CD4-positive, alpha-beta T cell treated with Interleukin-2 at 100 ng/mL for 4 hours (primary cell): ENCODE data around the gene UBR1.
"Not testable (repeated sequence)": the region's sequence is repeated elsewhere in the genome, so short reads cannot be mapped to it uniquely, and the experiment has no call there.

Experiments
- DNase-seq: peaks from one replicate; pipeline ENCODE4 v3.0.0-alpha.2; 2020; ENCODE audit warnings: low spot score

Gene UBR1

DNA sequence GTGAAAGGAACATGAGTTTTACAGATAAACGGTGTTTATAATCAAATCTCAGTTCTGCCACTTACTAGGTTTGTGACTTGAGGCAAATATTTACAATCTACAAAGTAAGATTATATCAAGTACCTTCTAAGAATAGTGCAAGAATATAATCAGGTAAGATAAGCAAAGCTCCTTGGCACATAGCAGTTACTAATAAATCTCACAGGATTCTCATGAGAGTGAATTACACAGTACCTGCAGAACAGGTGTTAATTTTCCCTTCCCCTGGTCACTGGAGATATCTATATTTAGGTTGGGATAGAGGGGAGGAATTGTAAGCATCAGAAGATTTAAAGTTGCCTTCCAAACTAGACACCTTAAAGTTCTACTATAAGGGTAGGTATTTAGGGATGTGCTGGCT lies 53.0 kb downstream of the UBR1 start:
- DNase-seq, result no peak

GRCh38 chr15:43048935-43049334 lies 56.9 kb downstream of the UBR1 start:
- DNase-seq, result no peak

GRCh38 chr15:43046484-43046883 lies 59.4 kb downstream of the UBR1 start:
- DNase-seq, result no peak

- DNase-seq, result no peak
These were observed 63.0 kb downstream of the UBR1 start for GRCh38 chr15:43042885-43043284.

- DNase-seq, result not testable (repeated sequence)
These were observed 64.8 kb downstream of the UBR1 start for GRCh38 chr15:43041085-43041484.

DNA sequence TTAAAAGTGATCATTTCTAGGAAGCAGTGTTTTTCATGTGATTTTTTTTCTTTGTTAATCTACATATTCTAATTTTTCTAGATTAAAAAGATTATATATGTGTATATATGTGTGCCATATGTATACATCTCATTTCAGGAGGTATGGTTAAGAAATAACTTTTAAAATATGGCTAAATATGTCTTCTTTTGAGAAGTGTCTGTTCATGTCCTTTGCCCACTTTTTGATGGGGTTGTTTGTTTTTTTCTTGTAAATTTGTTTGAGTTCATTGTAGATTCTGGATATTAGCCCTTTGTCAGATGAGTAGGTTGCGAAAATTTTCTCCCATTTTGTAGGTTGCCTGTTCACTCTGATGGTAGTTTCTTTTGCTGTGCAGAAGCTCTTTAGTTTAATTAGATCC lies 70.6 kb downstream of the UBR1 start:
- not testable (repeated sequence) for DNase-seq

GRCh38 chr15:43029476-43029875 lies 76.4 kb downstream of the UBR1 start:
- DNase-seq, result no peak

DNA sequence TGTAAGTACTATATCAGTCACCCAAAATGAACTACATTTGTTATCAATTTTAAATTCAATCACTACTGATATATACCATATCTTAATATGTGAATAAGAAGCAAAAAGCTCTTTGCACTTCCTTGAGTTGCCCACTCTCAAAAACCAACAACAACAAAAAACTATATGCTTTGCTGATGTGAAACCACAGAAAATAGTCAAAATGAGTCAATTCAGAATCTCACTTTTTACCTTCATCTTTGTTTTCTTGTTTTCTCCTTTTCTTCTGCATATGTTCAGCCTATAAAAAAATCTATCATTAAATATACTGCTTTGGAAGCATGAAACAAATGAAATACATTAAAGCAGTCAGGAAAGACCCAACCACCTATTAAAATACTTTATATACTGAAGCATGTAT lies 80.7 kb downstream of the UBR1 start:
- no peak for DNase-seq

DNA sequence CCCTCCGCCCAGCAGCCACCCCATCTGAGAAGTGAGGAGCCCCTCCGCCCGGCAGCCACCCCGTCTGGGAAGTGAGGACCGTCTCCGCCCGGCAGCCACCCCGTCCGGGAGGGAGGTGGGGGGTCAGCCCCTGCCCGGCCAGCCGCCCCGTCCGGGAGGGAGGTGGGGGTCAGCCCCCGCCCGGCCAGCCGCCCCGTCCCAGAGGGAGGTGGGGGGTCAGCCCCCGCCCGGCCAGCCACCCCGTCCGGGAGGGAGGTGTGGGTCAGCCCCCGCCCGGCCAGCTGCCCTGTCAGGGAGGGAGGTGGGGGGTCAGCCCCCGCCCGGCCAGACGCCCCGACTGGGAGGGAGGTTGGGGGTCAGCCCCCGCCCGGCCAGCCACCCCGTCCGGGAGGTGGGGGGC lies 91.2 kb downstream of the UBR1 start:
- not testable (repeated sequence) for DNase-seq

GRCh38 chr15:43009206-43009605 lies 96.6 kb downstream of the UBR1 start:
- no peak for DNase-seq

DNA sequence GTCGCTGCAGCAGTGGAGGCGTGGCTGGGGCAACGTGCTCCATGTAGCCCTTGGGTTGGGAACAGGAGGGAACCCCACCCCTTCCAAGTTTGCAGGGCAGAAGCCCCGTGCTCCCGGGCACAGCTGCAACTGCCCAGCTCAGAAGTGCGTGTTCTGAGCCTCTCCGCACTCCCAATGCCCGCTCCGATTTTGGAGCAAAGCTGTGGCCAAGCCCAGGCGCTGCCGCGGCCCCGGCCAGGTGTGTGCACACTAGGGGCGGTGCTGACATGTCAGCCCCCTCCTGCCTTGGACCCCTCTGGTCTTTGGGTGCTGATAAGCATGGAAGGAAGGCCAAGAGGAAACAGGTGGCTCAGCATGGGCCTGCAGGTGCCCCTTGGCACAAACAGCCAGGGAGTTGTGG lies 97.7 kb downstream of the UBR1 start:
- DNase-seq, result no peak

DNA sequence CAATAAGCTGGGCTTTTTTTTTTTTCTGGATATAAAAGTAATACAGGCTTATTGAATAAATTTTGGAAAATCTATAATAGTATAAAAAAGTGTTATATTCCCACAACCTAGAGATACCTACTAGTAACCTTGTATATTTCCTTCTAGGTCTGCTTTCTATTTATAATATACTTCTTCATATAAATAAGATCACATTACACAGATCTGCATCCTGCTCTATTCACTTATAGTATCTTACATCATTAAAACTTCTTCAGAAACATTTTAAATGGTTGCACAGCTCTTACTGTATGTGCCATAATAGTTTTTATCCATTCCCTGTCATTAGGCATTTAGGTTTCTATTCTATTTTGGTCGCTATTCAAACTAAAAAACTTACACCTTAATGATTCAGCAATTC lies 98.3 kb downstream of the UBR1 start:
- DNase-seq, result no peak

DNA sequence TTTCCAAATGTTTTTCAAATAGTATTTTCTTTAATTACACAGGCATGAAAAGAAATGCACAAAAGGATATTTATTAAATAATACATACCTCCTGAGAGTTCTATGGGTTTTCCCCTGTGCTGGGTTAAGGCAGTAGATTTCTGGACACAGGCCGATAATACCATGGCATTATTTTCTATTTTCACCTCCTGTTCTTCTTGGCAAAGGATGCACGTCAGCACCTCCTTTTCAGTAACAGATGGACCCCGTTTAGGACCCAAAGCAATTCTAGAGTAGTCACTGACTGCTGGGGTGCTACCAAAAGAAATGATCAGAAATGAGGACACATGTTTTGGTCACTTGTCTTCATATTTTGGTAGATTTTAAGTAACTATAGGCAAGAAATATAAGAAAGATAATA lies 98.8 kb downstream of the UBR1 start:
- no peak for DNase-seq

- DNase-seq, result not testable (repeated sequence)
These were observed 100.8 kb downstream of the UBR1 start for GRCh38 chr15:43004886-43005595.

- DNase-seq, result no peak
These were observed 106.5 kb downstream of the UBR1 start for GRCh38 chr15:42999201-42999779.

GRCh38 chr15:42996871-42997270 lies 109.0 kb downstream of the UBR1 start:
- no peak for DNase-seq

- DNase-seq, result no peak
These were observed 111.3 kb downstream of the UBR1 start for GRCh38 chr15:42994546-42994945.

- DNase-seq, result no peak
These were observed 113.2 kb downstream of the UBR1 start for GRCh38 chr15:42992626-42993025.

- no peak for DNase-seq
These were observed 119.0 kb downstream of the UBR1 start for GRCh38 chr15:42986693-42987342.

- DNase-seq, result no peak
These were observed 121.3 kb downstream of the UBR1 start for GRCh38 chr15:42984493-42985034.

DNA sequence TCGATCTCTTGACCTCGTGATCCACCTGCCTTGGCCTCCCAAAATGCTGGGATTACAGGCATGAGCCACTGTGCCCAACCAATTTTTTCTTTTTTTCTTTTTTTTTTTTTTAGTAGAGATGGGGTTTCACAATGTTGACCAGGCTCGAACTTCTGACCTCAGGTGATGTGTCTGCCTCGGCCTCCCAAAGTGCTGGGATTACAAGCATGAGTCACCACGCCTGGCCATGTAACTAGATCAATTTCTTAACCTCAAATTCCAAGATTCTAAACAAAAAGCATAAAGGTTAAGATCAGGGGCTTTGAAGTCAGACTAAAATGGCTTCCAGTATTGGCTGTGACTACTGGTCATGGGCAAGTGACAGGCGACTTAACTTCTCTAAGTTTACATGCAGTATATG lies 126.7 kb downstream of the UBR1 start:
- not testable (repeated sequence) for DNase-seq

GRCh38 chr15:42974202-42974862 lies 131.5 kb downstream of the UBR1 start:
- DNase-seq, result no peak

DNA sequence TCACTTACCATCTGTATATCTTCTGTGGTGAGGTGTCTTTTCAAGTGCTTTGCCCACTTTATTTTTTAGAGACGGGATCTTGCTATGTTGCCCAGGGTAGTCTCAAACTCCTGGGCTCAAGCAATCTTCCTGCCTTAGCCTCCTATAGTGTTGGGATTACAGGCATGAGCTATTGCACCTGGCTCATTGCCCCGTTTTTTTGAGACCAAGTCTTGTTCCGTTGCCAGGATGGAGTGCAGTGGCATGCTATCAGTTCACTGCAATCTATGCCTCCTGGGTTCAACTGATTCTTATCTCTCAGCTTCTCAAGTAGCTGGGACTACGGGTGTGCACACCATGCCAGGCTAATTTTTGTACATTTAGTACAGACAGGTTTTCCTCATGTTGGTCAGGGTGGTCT lies 132.7 kb downstream of the UBR1 start:
- no peak for DNase-seq
